Adipose tissue (tissue), 3 donors: ENCODE data around the gene POLE. TPM values are rescaled to one million over a fixed set of nuclear protein-coding genes. Genes with fewer than 3 reads are reported as not detected.

Source experiments
- H3K27ac ChIP-seq: one replicate; pipeline ENCODE4 v1.5.1; 2013; ENCODE audit warnings: low read depth, low read length
- WGBS, 3 donors: extraction: QIAGEN DNeasy Blood & Tissue Kit; methylation state at CpG; one replicate each; pipeline ENCODE4 v1.1.7; 2013; 5-methylcytosine and 5-hydroxymethylcytosine counted together
- polyA plus RNA-seq, 3 donors: library from polyadenylated mRNA; stranded (reverse); fragments of 200-250 nt; gene quantifications; one replicate each; pipeline ENCODE4 v1.2.3, GENCODE V29; 2013
- donor health status: healthy with polysubstance abuse.
- donor health status: Bipolar disorder and iron deficiency.
- donor health status: healthy.

POLE gene
- polyA plus RNA-seq, 3 donors = 13.7 to 27.6 (median 15.0) TPM

DNA sequence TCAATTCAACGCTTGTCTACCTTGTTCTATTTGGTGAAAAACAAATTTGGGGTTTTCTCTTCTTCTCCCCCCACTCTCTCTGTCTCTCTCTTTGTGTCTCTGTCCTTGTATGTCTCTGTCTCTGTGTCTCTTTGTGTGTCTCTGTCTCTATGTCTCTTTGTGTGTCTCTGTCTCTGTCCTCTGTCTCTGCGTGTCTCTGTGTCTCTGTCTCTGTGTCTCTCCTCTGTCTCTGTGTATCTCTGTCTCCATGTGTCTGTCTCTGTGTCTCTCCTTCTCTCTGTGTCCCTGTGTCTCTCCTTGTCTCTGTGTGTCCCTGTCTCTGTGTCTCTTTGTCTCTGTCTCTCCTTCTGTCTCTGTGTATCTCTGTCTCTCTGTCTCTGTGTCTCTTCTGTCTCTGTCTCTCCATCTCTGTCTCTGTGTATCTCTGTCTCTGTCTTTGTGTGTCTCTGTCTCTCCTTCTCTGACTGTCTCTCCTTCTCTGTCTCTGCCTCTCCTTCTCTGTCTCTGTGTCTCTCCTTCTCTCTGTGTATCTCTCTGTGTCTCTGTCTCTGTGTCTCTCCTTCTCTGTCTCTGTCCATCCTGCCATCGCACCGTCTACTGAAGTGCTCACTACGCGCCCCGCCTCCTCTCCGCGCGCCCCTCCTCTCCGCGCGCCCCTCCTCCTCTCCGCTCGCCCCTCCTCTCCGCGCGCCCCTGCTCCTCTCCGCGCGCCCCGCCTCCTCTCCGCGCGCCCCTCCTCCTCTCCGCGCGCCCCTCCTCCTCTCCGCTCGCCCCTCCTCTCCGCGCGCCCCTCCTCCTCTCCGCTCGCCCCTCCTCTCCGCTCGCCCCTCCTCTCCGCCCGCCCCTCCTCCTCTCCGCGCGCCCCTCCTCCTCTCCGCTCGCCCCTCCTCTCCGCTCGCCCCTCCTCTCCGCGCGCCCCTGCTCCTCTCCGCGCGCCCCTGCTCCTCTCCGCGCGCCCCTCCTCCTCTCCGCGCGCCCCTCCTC, 89.5 kb downstream of the POLE start:
- WGBS, 3 donors = 2 to 10% (median 6%) methylated on average over 13 to 50 of the region's 58 CpGs
- no peak overlapping the region for H3K27ac ChIP-seq

GRCh38 chr12:132596016-132596415, 91.1 kb downstream of the POLE start:
- H3K27ac ChIP-seq = no peak overlapping the region
- 69 to 85% (median 78%) methylated on average over 16 to 18 of the region's 18 CpGs for WGBS, 3 donors

DNA sequence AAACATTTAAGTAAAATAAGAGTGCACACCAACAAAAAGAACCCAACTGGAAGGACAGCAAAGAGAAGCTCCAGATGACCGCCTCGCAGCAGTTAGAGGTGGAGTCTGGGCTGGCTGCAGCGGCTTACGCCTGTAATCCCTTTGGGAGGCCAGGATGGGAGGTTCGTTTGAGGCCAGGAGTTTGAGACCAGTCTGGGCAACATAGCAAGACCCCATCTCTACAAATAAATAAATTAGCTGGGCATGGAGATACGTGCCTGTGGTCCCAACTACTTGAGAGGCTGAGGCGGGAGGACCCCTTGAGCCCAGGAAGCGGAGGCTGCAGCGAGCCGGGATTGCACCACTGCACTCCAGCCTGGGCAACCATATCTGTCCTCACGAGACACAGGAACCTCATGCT, 92.0 kb downstream of the POLE start:
- WGBS, 3 donors = 75 to 84% (median 78%) methylated on average over 11 of the region's 11 CpGs
- H3K27ac ChIP-seq = no peak overlapping the region

- WGBS, 3 donors = 15 to 23% (median 17%) methylated on average over 11 of the region's 11 CpGs
- no peak overlapping the region for H3K27ac ChIP-seq
These were observed 93.2 kb downstream of the POLE start for GRCh38 chr12:132593938-132594358.

- no peak overlapping the region for H3K27ac ChIP-seq
These were observed 93.6 kb downstream of the POLE start for GRCh38 chr12:132593521-132593920.

DNA sequence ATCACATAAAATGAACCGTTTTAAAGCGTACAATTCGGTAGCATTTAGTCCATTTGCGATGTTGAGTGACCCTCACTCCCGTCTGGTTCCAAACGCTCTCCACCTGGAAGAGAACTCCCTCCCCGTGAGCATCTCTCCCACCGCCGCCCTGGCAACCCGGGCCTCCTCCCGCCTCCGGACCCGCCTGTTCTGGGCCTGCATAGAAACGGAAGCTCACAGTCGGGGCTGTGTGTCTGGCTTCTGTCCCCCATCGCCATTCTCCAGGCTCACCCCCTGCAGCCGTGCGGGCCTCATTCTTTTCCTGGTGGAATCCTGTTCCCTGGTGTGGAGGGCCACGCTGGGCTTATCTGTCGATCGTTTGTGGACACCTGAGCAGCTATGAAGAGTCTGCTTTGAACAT, 94.1 kb downstream of the POLE start:
- WGBS, 3 donors = 78 to 86% (median 84%) methylated on average over 21 of the region's 21 CpGs
- H3K27ac ChIP-seq = no peak overlapping the region

More at GRCh38 chr12:132593521-132593920, 93.6 kb downstream of the POLE start:
- WGBS, 3 donors = 61 to 75% (median 74%) methylated on average over 18 of the region's 18 CpGs

DNA sequence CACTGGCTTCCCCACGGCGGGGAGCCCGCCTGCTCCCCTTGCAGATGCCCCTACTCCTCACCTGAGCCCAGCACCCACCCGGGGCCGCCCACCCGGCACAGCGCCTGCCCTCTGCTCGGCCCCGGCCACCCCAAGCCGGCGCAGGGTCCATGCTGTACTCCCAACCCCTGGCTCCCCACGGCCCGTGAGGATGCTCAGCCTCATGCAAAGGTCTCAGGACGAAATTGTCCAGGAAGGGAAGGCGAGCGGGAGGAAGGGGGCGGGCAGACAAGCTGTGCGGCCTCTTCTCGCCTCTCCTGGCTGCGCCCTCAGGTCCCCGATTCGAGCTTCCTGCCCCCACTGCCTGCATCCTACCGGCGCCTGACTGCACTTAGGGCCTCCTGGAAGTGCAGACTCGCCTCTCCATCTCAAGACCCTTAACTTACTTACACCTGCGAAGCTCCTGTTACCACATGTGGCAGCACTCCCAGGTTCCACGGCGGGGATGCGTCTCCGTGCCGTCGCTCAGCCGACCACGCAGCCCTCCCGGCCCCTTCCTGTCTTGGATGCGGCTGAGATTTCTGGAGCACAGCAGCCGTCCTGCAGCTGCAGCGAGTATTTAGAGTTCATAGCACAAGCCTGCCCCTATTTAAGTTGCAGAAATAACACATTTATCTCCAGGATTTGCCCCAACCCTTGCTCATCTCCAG, 94.7 kb downstream of the POLE start:
- WGBS, 3 donors = 82 to 86% (median 84%) methylated on average over 36 to 38 of the region's 38 CpGs
- H3K27ac ChIP-seq = no peak overlapping the region

GRCh38 chr12:132591107-132591935, 95.8 kb downstream of the POLE start:
- no peak overlapping the region for H3K27ac ChIP-seq
- WGBS, 3 donors = 89 to 91% (median 91%) methylated on average over 45 of the region's 45 CpGs

- H3K27ac ChIP-seq = no peak overlapping the region
- 76 to 94% (median 92%) methylated on average over 19 of the region's 19 CpGs for WGBS, 3 donors
These were observed 98.1 kb downstream of the POLE start for GRCh38 chr12:132588821-132589669.

DNA sequence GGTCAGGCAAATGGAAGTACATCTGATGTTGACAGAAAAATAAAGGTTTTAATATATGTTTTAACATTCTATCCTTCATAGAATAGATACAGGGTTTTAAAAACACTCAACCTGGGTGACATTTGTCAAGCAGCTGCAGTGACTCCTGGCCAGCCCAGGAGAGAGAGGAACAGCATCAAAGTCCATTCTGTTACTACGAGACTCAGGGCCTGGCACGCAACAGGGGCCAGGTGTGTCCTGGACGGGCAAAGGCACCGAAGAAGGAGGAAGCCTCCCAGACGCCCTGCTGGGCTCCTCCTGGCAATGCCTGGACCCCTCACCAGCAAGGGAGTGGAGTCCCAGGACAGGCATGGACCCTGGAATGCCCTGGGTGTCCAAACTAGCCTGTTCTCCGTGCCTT, 98.8 kb downstream of the POLE start:
- WGBS, 3 donors = 69 to 80% (median 75%) methylated on average over 6 of the region's 6 CpGs
- H3K27ac ChIP-seq = no peak overlapping the region

DNA sequence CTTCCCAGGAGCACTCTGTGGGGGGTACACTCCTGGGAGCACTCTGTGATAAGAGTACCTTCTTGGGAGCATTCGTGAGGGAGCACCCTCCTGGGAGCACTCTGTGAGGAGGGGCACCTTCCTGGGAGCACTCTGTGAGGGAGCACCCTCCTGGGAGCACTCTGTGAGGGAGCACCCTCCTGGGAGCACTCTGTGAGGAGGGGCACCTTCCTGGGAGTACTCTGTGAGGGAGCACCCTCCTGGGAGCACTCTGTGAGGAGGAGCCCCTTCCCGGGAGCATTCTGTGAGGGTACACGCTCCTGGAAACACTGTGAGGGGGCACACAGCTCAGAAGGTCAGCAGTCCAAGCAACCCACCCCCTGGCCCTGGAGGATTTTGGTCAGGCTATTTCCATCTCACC, 99.4 kb downstream of the POLE start:
- 75 to 93% (median 78%) methylated on average over 3 of the region's 3 CpGs for WGBS, 3 donors
- no peak overlapping the region for H3K27ac ChIP-seq

DNA sequence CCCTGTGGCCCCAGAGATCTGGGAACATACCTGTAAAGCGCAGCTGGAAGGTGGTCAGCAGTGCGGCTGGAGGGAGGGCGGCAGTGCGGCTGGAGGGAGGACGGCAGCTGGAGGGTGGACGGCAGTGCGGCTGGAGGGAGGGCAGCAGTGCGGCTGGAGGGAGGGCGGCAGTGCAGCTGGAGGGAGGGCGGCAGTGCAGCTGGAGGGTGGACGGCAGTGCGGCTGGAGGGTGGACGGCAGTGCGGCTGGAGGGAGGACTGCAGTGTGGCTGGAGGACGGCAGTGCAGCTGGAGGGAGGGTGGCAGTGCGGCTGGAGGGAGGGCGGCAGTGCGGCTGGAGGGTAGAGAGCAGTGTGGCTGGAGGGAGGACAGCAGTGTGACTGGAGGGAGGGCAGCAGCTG, 100.2 kb downstream of the POLE start:
- no peak overlapping the region for H3K27ac ChIP-seq

GRCh38 chr12:132585177-132585576, 102.0 kb downstream of the POLE start:
- 69 to 83% (median 75%) methylated on average over 24 of the region's 24 CpGs for WGBS, 3 donors
- no peak overlapping the region for H3K27ac ChIP-seq

More for the DNA sequence above, 100.2 kb downstream of the POLE start:
- 81 to 95% (median 92%) methylated on average over 16 to 18 of the region's 18 CpGs for WGBS, 3 donors

GRCh38 chr12:132584429-132584828, 102.7 kb downstream of the POLE start:
- H3K27ac ChIP-seq = no peak overlapping the region
- WGBS, 3 donors = 89 to 95% (median 93%) methylated on average over 14 of the region's 14 CpGs

DNA sequence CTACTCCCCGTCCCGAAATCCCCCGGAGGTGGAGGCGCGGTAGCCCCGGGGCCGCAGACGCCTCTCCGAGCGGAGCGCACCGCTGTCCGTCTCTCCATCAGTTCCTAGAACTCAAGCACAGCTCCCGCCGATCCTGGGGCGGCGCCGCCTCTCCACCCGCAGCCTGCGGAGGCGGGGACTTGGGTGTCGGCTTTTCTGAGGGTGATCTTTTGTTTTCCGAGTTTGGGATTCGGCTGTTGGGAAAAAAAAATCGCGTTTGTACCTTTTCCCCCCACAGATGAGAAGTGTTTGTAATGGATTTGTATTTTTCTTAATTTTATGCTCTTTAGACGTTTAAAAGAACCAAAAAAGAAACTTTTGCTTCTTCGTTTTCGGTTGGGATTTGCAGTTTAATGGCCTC, 103.4 kb downstream of the POLE start:
- no peak overlapping the region for H3K27ac ChIP-seq
- WGBS, 3 donors = 71 to 82% (median 71%) methylated on average over 29 of the region's 29 CpGs

DNA sequence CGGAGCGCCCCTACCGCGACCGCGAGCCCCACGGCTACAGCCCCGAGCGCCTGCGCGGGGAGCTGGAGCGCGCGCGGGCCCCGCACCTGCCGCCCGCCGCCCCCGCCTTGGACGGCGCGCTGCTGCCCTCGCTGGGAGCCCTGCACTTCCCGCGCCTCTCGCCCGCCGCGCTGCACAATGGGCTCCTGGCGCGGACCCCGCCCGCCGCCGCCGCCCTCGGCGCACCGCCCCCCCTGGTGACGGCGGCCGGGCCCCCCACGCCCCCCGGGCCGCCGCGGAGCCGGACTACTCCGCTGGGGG, 103.8 kb downstream of the POLE start:
- H3K27ac ChIP-seq = no peak overlapping the region
- WGBS, 3 donors = 63 to 76% (median 75%) methylated on average over 13 to 50 of the region's 50 CpGs

- 53 to 81% (median 67%) methylated on average over 71 to 89 of the region's 89 CpGs for WGBS, 3 donors
- no peak overlapping the region for H3K27ac ChIP-seq
These were observed 104.3 kb downstream of the POLE start for GRCh38 chr12:132582582-132583410.
